GM12892 (cell line): Measurements from ENCODE around the gene OBP2A.

Experiments
- POLR2A ChIP-seq: IDR thresholded peaks from 2 replicates; pipeline ENCODE4 v1.6.1; 2011; ENCODE audit warnings: low read depth, low read length, control low read depth
- POLR2AphosphoS5 ChIP-seq: IDR thresholded peaks from 2 replicates; pipeline ENCODE4 v1.6.1; 2011; ENCODE audit warnings: low read depth, low read length, control low read depth
- TAF1 ChIP-seq: IDR thresholded peaks from 2 replicates; pipeline ENCODE4 v1.6.1; 2011; ENCODE audit warnings: low read depth, mild to moderate bottlenecking, control low read depth, low read length, borderline replicate concordance

DNA sequence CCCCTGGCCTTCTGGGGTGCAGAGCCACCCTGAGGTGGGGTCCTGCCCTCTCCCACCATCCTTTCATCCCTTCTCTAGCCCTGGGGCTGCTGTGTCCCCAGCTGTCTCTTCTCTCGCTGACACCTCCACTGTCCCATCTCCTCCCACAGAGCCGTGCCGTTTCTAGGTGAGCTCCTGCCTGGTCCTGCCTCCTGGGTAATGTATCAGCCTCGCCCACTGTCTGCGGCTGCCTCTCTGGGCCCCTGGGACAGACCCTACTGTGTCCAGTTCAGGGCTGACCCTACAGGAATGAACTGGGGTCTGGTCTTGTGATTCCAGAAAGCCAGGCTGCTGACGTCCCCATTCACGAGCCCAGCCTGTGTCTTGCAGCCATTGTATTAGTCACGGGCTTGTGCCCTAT is 19.7 kb downstream of the OBP2A start:
- TF ChIP-seq TAF1 (no peak), POLR2AphosphoS5 (no peak), POLR2A (no peak)
